IgD-negative memory B cell (primary cell): ENCODE data around the gene WDR45B. TPM values are rescaled to one million over a fixed set of nuclear protein-coding genes. Genes with fewer than 3 reads are reported as not detected.

ENCODE experiments used
- H3K27ac Mint-ChIP-seq, 3 donors: one replicate each; pipeline ENCODE4 v1.8.0; 2020 to 2022; ENCODE audit warnings: mild to moderate bottlenecking in 3 of 3, mixed read lengths in 3 of 3, moderate library complexity in 1 of 3
- H3K27me3 Mint-ChIP-seq: one replicate; pipeline ENCODE4 v1.8.0; 2021; ENCODE audit warnings: mixed read lengths
- H3K36me3 Mint-ChIP-seq: one replicate; pipeline ENCODE4 v1.8.0; 2020; ENCODE audit warnings: mild to moderate bottlenecking, mixed read lengths
- H3K4me1 Mint-ChIP-seq, 3 donors: one replicate each; pipeline ENCODE4 v1.8.0; 2020 to 2022; ENCODE audit warnings: mixed read lengths in 3 of 3, mild to moderate bottlenecking in 1 of 3
- H3K4me3 Mint-ChIP-seq, 4 donors: one replicate each; pipeline ENCODE4 v1.8.0; 2020 to 2022; ENCODE audit warnings: mild to moderate bottlenecking in 4 of 4, mixed read lengths in 4 of 4, moderate library complexity in 3 of 4
- H3K9me3 Mint-ChIP-seq, 3 donors: one replicate each; pipeline ENCODE4 v1.8.0; 2020 to 2021; ENCODE audit warnings: mixed read lengths in 3 of 3, mild to moderate bottlenecking in 1 of 3
- polyA plus RNA-seq: library from polyadenylated mRNA; unstranded; fragments of 300-500 nt; fragmentation: Illumina TruSeq; gene quantifications from one replicate; pipeline ENCODE4 v1.2.3, GENCODE V29; 2021

The WDR45B gene
- polyA plus RNA-seq, 1 donor from 2014 or later = 32.1 TPM

DNA sequence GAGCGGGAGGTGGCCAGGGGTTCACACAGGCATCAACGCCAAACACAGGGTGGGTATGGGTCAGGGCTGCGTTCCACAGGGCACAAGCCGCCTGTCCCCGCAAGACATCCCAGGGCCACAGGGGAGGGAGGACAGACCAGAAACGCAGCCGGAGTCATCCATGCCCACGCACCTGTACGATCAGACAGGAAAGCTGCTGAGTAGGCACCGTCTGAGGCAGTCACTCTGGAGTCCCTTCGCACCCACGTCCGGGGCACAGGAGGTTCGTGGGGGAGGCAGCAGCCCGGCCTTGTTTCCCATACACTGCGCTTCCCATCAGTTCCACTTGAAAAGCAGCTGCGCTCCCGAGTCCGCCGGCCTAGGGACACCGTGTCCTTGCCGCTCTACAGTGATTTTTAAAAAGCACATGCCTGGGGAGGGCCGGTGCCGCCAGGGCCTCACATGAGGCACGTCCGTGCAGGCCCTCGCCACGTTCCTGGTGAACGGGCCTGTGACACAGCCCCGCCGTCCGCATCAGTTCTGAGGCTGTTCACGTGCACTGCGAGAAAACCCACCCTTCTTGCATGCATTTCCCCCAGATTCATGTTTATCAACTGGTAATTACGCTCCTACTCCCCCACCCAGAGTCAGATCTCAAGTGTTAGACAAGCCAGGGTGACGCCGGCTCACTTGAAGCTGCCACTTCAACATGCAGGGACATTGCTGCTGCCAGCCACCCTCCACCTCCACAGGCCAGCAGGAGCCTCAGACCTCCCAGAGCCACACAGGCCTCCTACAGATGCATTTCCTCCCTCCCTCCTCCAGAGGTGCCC is 34.8 kb downstream of the WDR45B start:
- Mint-ChIP-seq H3K27ac (peak overlapping the region in 2 of 3 donors; percentile 52 to 59), H3K4me1 (peaks cover 0 to 1% (median 0%) of the 10 kb centered on the region in 3 donors), H3K27me3 (no peaks in the 10 kb centered on the region), H3K9me3 (no peaks in the 10 kb centered on the region), H3K36me3 (peaks cover 11% of the 10 kb centered on the region), H3K4me3 (no peak overlapping the region)

DNA sequence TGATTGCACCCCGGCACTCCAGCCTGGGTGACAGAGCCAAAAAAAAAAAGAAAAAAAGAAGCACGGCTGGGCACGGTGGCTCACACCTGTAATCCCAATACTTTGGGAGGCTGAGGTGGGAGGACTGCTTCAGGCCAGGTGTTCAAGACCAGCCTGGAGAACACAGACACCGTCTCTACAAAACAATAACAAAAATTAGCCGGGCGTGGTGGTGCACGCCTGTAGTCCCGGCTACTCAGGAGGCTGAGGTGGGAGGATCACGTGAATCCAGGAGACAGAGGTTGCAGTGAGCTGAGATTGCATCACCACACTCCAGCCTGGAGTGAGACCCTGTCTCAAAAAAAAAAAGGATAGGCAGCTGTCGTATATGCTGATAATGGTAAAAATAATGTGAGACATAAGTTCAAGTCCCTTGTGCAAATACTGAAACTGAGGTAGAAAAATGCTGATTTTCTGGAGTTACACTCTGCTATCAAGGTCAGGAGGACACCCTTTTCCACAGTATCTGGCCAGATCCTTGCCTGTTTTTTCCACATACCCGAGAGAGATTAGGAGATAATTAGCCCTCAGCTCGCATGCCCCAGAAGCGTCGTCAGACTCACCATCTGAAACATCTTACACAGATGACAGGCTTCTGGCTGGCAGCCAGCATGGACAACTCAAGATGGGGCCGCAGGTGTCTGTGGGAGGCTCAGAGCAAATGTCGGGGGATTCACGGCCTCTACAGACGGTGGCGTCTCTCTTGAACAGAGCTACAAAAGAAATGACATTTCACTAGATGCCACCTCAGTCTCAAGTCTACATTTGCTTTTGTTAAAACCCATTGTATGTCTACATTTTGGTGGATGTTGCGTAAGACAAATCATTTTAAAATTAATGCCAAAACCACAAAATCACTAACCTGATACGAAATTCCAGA is 36.8 kb downstream of the WDR45B start:
- Mint-ChIP-seq H3K4me3 (no peak overlapping the region), H3K4me1 (no peaks in the 10 kb centered on the region), H3K9me3 (no peaks in the 10 kb centered on the region), H3K27ac (no peak overlapping the region), H3K36me3 (peaks cover 11% of the 10 kb centered on the region), H3K27me3 (no peaks in the 10 kb centered on the region)

DNA sequence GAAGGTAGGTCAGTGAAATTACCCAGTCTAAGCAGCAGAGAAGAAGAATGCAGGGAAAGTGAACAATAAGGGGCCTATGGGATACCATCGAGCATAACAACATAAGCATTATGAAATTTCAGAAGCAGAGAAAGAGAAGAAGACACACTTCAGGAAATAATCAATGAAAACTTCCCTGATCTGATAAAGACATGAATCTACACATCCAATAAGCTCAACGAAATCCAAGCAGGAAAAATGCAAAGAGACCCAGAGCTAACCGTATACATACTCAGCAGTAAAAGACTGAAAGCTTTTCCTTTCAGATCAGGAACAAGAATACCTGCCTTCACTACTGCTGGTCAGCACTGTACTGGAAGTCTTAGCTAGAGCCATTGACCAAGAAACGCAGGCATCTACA is 38.6 kb downstream of the WDR45B start:
- H3K27me3 Mint-ChIP-seq = no peaks in the 10 kb centered on the region
- no peak overlapping the region for H3K27ac Mint-ChIP-seq
- H3K9me3 Mint-ChIP-seq = no peaks in the 10 kb centered on the region
- H3K4me1 Mint-ChIP-seq = no peaks in the 10 kb centered on the region
- peaks cover 10% of the 10 kb centered on the region for H3K36me3 Mint-ChIP-seq
- H3K4me3 Mint-ChIP-seq = no peak overlapping the region

DNA sequence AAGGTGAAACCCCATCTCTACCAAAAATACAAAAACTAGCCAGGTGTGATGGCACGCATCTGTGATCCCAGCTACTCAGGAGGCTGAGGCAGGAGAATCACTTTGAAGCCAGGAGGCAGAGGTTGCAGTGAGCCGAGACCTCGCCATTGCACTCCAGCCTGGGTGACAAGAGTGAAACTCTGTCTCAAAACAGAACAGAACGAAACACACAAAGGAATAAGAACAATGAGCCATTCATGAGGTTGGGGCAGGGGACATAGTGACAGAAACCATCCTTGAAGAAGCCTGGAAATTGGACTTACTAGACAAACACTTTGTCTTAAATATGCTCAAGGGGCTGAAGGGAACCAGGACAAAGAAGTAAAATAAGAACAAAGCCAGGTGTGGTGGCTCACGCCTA is 39.4 kb downstream of the WDR45B start:
- Mint-ChIP-seq H3K9me3 (no peaks in the 10 kb centered on the region), H3K27ac (peak overlapping the region in 1 of 3 donors; percentile 34), H3K4me3 (no peak overlapping the region), H3K36me3 (peaks cover 10% of the 10 kb centered on the region), H3K4me1 (peaks cover 0 to 4% (median 4%) of the 10 kb centered on the region in 3 donors), H3K27me3 (no peaks in the 10 kb centered on the region)

DNA sequence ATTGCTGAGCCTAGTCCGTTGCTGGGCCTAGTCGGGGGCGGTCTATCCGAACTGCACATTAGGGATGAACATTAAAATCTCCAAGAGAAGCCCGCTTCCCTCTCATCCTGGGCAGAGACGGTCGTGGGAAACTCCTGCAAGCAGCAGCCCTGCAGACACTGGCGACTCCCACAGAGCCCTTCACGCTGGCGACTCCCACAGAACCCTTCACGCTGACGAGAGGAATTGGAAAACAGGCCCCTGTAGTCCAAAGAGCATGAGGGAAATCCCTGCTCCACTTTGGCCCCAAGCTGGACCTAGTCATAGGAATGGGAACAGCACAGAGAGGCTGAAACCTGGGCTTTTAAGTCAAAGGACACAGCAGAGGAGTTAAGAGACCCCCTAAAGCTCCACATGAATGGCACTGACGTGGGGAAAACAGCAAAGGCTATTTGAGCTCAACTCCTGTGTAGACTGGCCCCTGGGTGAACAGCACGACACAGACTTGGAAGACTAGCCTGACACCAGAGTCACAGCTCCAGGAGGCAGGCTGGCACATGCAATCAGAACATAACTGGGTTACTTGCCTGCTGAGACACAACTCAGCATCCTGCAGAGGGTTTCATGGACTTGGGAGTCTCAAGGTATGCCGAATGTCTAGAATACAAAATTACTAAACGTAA is 42.2 kb downstream of the WDR45B start:
- peak overlapping the region in 1 of 3 donors; percentile 71 for H3K27ac Mint-ChIP-seq
- no peaks in the 10 kb centered on the region for H3K27me3 Mint-ChIP-seq
- no peaks in the 10 kb centered on the region for H3K9me3 Mint-ChIP-seq
- H3K36me3 Mint-ChIP-seq = peaks cover 10% of the 10 kb centered on the region
- H3K4me3 Mint-ChIP-seq = no peak overlapping the region
- H3K4me1 Mint-ChIP-seq = peaks cover 8 to 14% (median 12%) of the 10 kb centered on the region in 3 donors

DNA sequence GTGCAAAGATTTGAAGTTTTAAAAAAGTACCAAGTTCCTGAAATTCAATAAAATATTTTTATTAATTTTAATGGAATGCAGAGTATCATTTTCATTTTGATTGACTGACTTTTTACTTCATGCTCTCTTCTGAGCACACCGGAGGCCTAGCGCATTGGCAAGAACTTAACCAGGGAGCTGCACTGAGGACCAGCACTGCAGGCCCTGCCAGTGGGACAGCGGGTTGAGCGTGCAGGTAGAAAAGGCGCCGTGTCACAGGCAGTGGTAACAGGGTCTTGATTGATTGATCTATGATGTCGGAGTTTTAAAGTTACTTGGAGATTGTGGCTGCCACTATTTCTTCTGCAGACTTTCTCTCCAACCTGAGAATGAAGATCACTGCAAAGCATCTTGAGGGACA is 43.7 kb downstream of the WDR45B start:
- Mint-ChIP-seq H3K4me3 (peak overlapping the region in 1 of 4 donors; percentile 84), H3K27me3 (no peaks in the 10 kb centered on the region), H3K36me3 (peaks cover 6% of the 10 kb centered on the region), H3K9me3 (no peaks in the 10 kb centered on the region), H3K27ac (peak overlapping the region in 2 of 3 donors; percentile 57 to 81), H3K4me1 (peaks cover 18 to 28% (median 18%) of the 10 kb centered on the region in 3 donors)

DNA sequence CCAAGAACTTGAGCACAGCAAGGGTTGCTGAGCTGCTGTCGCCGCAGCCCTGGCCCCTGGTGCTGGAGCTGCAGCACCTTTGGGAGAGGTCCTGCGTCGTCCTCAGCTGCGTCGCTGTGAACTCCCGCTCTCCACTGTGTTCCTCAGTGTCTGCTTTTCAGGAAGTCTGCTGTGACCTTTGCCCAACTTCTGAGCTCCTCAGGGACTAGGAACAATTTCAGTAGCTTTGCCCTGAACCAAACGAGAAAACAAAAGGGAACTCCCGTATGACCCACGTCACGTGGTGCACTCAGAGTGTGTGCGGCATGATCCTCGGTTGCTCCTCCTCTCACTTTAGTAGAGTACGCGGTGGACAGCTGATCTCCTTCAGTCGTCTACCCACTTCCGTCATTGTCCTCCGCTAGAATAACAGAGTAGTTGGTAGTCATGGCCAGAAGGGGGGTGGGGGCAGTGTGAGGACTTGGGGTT is 44.2 kb downstream of the WDR45B start:
- peaks cover 18 to 33% (median 23%) of the 10 kb centered on the region in 3 donors for H3K4me1 Mint-ChIP-seq
- H3K27ac Mint-ChIP-seq = peak overlapping the region in 1 of 3 donors; percentile 78
- no peak overlapping the region for H3K4me3 Mint-ChIP-seq
- H3K9me3 Mint-ChIP-seq = no peaks in the 10 kb centered on the region
- H3K27me3 Mint-ChIP-seq = no peaks in the 10 kb centered on the region
- peaks cover 2% of the 10 kb centered on the region for H3K36me3 Mint-ChIP-seq

DNA sequence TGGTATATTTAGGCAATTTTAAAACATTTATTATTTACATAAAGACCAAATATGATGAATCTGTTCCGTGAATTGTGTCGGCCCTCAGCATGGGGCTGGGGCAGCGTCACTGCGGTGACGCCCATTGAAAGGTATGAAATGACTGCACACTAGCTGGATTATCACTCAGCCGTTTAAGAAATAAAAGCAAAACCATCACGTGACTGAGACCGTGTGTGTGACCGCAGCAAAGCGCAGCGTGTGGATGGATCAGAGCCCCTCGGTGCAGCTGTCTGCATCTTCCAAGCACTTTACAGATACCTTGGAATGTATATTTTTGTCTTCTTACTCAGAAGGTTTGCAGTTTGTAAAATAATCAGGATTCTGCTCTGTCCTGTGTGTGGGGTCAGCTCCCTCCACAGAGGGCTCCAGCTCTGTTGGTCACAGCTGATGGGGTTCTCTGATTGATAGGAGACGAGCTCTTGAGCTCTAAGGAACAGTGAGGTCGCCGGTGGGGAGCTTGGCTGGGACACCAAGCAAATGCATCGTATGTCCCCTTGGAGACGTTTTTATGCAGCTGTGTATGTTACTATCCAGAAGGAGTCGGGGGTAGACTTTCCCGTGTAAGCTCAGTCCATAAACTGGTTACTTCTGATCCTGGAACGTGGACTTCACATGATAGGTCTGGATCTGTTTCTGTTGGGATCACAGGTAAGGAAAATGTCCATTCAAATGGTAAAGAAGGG is 45.1 kb downstream of the WDR45B start:
- Mint-ChIP-seq H3K36me3 (peaks cover 2% of the 10 kb centered on the region), H3K27ac (no peak overlapping the region), H3K27me3 (no peaks in the 10 kb centered on the region), H3K4me3 (no peak overlapping the region), H3K9me3 (no peaks in the 10 kb centered on the region), H3K4me1 (peaks cover 18 to 33% (median 23%) of the 10 kb centered on the region in 3 donors)

DNA sequence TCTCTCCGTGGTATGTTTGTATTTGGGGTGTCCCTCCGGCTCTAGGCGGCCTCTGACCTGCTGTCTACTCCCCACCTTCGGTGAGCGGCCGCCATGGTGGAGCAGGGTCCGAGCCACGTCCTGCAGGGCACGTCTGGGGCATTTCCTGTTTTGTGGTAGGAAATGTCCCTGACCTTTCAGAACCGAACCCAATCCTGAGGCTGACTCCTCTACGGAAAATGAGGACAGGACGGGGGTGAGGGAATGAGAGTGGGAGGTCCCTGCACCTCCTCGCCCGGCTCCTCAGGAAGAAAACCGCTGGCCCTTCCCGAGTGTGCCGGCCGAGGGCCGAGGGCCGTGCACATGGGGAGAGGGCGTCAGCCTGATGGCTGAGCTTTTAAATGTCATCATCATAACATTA is 45.8 kb downstream of the WDR45B start:
- Mint-ChIP-seq H3K9me3 (no peaks in the 10 kb centered on the region), H3K27me3 (no peaks in the 10 kb centered on the region), H3K27ac (no peak overlapping the region), H3K36me3 (peaks cover 2% of the 10 kb centered on the region), H3K4me1 (peaks cover 18 to 33% (median 25%) of the 10 kb centered on the region in 3 donors), H3K4me3 (peak overlapping the region in 1 of 4 donors; percentile 23)

DNA sequence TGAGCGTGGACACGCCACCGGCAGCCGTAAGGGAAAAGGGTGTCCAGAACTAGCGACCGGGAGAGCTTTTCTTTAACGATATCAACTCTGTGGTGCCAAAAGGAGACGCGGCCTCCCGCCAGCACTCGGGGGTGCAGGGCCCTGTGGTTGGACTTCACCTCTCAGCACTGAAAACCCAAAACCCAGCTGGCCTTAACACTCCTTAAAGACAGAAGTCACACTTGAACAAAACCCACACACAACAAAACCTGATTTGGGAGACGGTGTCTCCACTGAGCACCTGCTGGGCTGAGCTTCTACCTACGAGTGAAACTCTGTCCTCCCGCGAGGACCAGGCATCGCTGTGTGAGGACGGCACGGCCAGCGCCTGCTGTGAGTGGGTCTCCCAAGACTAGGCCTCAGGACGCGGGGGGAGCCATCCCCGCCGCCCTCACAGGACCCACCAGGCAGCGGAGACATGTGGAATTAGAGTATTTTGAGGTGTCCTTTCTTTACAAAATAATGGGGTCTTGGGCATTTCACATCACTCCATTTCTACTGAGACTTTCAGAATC is 46.7 kb downstream of the WDR45B start:
- no peaks in the 10 kb centered on the region for H3K27me3 Mint-ChIP-seq
- no peak overlapping the region for H3K27ac Mint-ChIP-seq
- H3K4me3 Mint-ChIP-seq = no peak overlapping the region
- H3K9me3 Mint-ChIP-seq = no peaks in the 10 kb centered on the region
- H3K4me1 Mint-ChIP-seq = peaks cover 18 to 33% (median 27%) of the 10 kb centered on the region in 3 donors
- H3K36me3 Mint-ChIP-seq = peaks cover 2% of the 10 kb centered on the region

DNA sequence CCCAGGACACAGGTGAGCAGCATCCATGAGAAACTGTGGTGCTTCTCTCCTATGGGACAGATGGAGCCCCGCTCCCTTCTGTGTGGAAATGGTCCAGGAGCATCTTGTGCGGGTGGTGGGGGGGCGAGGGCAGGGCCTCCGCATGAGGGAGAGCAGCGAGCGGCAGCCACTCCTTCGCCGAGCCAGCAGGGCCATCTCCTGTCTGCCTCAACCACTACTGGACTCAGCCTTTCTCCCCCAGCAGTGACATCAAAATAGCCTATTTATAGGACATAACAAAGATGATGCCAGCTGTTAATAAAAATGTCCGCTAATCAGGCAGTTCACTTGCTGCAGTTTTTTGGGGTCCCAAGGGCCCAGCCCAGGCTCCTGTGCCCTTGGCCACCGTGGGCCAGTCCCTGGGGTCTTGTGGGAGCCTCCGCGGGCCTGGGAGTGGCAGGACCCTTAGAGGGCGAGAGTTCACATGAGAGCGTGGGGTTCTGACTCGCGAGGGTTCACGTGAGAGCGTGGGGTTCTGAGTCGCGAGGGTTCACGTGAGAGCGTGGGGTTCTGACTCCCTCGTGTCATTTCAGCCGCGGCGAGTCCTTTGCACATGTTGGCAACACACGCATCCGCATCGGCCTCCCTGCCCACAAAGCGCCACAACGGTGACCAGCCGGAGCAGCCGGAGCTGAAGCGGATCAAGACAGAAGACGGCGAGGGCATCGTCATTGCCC is 47.4 kb downstream of the WDR45B start:
- Mint-ChIP-seq H3K27me3 (no peaks in the 10 kb centered on the region), H3K9me3 (no peaks in the 10 kb centered on the region), H3K4me1 (peaks cover 18 to 36% (median 31%) of the 10 kb centered on the region in 3 donors), H3K36me3 (peaks cover 2% of the 10 kb centered on the region), H3K27ac (no peak overlapping the region), H3K4me3 (peak overlapping the region in 1 of 4 donors; percentile 68)

DNA sequence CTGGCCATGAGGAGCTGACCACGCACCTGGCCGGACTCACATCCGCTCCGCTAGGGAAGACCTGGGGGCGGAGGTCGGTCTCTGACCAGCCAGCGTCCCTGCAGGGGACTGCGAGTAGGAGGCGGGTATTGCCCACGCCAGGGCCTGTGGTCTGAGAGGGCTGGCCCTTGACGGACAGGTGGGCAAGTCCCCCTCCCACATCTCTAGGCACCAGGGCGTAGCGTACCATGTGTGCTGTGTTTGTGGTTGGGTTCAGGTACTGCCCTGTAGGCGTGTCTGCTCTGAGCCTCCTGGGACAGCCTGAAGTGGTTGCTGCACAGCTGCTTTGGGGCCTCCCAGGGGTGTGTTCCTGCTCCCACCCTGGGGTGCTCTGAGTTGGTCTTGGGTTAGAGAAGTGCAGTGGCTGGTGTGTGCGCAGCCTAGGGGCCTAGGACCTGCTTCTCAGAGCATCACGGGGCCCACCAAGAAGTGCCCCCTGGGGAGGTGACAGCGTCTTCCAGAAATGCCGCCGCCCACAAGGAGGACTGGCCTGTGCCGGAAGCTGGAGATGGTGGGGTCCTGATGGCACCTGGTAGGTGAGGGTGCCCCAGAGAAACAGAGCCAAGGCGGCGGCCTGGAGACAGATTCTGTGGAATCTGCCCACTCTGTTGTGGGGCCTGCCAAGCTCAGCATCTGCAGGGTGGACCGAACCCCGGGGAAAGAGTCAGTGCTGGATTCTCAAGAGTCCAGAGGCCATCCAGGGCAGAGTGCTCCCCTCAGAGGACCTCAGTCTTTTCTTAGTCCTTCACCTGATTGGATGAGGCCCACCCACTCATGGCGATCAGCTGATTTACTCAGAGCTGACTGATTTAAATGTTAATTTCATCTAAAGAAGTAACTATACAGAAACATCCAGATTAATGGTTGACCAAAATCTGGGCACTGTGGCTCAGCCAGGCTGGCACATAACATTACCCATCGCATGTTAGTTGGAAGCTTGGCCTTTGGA is 48.3 kb downstream of the WDR45B start:
- Mint-ChIP-seq H3K9me3 (no peaks in the 10 kb centered on the region), H3K36me3 (no peaks in the 10 kb centered on the region), H3K4me3 (peak overlapping the region; percentile 17 to 74 (median 62)), H3K27ac (peak overlapping the region in 2 of 3 donors; percentile 64 to 71), H3K4me1 (peaks cover 18 to 39% (median 32%) of the 10 kb centered on the region in 3 donors), H3K27me3 (no peaks in the 10 kb centered on the region)
